ENCODE results near the gene MED13L.

The MED13L gene

GRCh38 chr12:115960868-115961802 lies 316.4 kb downstream of the MED13L start:
- DNase-seq, result peak in 1 of 5 donors; percentile 50

GRCh38 chr12:115957686-115958290 lies 319.7 kb downstream of the MED13L start:
- no peak for DNase-seq

- no peak for DNase-seq
Observed at GRCh38 chr12:115956659-115957058, 320.8 kb downstream of the MED13L start.

GRCh38 chr12:115956236-115956635 lies 321.3 kb downstream of the MED13L start:
- DNase-seq, result no peak

DNA sequence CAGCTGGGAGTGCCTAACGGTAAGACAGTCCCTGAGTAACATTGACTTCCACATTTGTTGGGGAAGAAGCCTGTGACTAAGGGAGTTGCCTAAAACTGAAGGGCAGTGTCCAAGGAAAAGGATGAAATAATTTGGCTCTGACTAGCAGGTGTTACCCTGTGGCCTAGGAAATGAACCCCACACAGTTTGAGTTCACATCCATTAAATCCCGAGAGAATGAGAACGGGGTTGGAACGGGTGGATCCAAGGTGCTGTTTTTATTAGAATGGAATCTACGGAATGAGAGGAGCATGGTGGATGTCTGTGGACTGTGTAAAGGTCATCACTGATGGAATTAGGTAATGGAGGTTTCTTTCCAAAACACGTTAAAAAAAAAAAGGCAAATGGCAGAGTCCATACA lies 324.0 kb downstream of the MED13L start:
- DNase-seq, result no peak

GRCh38 chr12:115953031-115953430 lies 324.5 kb downstream of the MED13L start:
- no peak for DNase-seq

GRCh38 chr12:115950959-115951358 lies 326.5 kb downstream of the MED13L start:
- DNase-seq, result no peak

DNA sequence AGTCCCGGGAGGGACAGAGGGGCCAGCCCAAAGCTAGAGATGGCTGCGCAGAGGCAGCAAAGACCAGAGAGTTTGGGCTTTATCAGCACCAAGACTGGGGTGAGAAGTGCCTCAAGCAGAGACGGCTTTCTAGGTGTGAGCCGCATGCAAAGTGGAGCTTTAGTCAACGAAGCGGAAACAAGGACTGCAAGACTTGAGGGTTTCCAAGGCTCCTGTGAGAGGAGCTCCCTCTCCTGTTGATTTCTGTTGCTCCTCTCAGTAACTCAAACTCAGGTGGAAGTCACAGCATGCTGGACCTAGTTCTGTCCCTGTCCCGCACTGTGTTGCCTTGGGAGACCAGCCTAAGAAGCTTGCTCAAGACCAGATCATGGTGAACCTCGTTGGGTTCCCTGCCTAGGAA lies 327.8 kb downstream of the MED13L start:
- DNase-seq, result no peak

DNA sequence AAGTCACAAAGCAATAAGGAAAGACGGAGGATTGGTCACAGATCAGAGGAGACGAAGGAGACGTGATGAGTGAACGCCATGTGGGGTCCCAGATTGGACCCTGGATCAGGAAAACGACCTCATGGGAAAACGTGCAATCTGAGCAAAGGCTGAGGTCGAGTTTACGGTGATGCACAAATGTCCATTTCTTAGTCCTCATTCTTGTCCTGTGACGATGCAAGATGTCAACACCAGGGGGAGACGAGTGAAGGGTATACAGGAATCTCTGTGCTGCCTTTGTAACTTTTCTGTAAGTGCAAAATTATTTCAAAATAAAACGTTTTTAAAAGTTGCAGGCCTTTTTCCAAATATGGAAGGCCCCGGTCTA lies 329.8 kb downstream of the MED13L start:
- no peak for DNase-seq

DNA sequence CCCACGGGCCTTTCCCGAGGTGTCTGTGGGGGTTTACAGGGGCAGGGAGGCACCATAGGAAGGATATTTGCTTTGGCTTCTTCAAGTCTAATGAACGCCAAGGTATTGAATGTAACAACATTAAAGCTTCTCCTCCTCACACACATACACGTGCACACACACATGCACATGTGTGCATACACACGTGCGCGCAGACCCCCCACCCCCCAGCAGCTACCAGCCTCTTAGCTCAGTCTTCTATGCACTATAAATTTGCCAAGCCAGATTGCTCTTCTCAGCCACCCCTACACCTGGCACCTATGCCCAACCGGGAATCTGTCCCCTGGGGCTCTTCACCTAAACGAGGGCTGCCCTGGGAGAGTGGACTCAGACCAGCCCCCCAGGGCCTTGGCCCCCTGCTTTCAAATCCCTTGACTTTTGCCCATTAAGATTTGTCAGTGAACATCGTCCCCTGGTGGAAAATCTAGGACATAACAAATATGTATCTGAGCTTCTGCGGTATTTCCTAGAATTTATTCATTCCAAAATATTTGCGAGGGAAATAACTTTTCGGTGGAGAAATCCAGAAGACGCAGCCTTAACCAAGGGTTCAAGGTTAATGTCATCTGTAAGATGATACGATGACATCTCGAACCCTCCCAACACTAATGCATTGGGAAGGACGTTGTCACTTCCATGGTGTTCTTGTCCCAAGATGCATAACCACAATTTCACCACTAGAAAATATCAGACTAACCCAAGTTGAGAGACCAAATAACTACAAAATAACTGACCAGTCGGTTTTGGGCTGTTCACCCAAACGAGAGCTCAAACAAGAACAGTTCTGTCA lies 330.4 kb downstream of the MED13L start:
- DNase-seq, result no peak

DNA sequence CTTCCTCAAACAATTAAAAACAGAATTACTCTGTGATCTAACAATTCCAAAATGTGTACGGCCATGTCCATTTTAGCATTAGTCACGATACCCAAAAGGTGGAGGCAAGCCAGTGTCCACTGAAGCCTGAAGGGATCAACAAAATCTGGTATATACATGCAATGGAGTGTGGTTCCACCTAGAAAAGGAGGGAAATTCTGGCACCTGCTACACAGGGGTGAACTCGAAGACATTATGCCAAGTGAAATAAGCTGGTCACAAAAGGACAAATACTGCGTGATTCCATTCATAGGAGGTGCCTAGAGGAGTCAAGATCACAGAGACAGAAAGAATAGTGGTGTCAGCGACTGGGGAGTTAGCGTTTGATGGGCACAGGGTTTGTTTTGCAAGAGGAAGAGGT lies 331.4 kb downstream of the MED13L start:
- DNase-seq, result no peak

DNA sequence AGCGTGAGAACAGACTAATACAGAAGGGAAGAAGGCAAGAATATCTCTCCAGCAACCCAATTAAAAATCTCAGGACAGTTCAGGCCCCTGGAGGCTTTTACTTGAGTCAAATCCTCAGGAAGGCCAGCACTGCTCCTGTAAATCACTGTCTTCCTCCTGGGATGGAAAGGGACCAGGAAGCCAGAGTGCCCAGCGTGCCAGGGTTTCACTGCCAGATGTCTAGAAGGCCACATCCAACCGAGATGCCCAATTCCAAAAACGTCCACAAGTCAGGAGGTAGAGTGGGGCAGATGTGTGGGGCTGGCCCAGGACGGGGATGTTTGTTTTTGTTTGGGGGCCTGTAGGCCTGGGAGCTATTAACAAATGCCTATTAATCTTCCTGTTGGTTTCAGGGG lies 332.0 kb downstream of the MED13L start:
- DNase-seq, result no peak

DNA sequence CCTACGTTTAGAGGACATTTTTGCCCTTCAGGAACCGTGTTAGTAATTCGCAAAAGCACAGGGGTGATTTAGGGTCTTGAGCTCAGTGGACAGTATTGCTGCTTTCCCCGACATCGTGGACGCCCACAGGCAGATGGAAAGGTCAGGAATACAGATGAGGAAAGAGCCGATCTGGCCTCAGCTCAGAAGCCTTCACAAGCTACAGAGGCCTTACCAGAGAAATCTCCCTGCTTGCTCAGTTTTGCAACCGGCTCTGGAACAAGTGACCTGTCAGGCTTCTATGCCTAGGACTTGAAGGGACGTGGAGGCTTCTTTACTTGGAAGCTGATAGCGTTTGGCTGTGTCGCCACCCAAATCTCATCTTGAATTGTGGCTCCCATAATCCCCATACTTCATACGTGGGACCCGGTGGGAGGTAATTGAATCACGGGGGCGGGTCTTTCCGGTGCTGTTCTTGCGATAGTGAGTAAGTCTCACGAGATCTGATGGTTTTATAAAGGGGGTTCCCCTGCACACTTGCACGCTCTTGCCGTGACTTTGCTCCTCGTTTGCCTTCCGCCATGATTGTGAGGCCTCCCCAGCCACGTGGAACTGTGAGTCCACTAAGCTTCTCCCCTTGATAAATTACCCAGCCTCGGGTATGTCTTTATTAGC lies 332.5 kb downstream of the MED13L start:
- DNase-seq, result no peak

DNA sequence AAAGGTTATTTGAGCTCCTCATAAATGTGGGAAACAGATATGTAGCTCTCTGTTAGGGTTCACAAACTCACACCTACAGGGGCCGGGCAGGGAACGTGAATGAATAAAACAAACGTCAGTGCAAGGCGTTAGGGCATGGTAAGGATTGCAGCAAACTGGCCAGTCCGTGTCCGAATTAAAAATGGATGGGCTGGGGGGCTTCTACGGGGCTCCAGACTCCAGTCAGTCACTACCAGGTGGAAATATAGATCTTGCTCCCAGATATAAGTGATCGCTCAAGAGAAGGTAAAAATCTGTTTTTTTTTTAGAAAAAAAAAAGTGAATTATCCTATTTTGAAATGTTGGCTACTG lies 333.1 kb downstream of the MED13L start:
- no peak for DNase-seq

GRCh38 chr12:115943630-115944391 lies 333.7 kb downstream of the MED13L start:
- no peak for DNase-seq

- DNase-seq, result no peak
Observed at GRCh38 chr12:115943310-115943629, 334.2 kb downstream of the MED13L start.

- no peak for DNase-seq
Observed at GRCh38 chr12:115942346-115942745, 335.1 kb downstream of the MED13L start.

- DNase-seq, result no peak
Observed at GRCh38 chr12:115941362-115941761, 336.1 kb downstream of the MED13L start.

- no peak for DNase-seq
Observed at GRCh38 chr12:115938794-115939377, 338.6 kb downstream of the MED13L start.

DNA sequence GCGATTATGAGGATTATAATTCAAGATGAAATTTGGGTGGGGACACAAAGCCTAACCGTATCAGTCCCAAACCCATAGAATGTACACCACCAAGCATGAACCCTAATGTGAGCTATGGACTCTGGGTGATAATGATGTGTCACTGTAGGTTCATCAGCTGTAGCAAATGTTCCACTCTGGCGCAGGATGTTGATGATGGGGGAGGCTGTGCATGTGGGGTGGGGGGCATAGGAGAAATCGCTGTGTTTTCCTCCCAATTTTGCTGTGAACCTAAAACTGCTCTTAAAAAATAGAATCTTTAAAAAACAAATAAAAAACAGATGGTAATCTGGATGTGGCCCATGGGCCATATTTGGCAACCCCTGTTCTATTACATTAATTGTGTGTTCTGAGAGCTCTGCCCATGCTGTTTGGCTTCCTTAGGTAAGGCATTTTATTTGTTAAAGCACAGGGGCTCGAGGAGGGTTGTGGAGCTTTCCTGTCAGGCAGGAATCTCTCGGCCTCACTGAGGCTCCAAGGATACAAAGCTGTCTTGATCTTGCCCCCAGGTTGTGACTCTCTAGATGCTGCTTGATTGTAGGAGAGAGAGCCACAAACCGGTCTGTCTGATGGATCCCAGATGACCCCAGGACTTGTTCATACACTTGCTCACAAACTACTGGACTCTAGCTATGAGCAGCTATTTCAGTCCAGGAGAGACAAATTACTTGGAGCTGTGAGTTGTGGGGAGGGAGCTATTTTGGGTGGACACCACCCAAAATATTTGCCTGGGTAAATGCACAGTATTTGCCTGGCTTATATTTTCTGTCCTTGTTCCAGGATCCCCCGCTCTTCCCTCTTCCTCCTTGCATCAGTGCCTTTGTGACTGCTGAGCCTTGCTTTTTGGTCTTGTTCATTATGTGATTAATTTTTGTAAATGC lies 340.2 kb downstream of the MED13L start:
- DNase-seq, result no peak

- DNase-seq, result no peak
Observed at GRCh38 chr12:115934877-115935276, 342.6 kb downstream of the MED13L start.

Measured in T-helper 1 cell (primary cell).